SW480 (cell line): ENCODE data around the gene DNAH1.

Experiments used
- DNase-seq: peaks from one replicate; pipeline ENCODE4 v3.0.0-alpha.2; 2016; ENCODE audit warnings: low spot score

DNAH1 gene

GRCh38 chr3:52404391-52404790, 88.3 kb downstream of the DNAH1 start:
- DNase-seq: no peak

GRCh38 chr3:52405066-52405465, 88.9 kb downstream of the DNAH1 start:
- no peak for DNase-seq

GRCh38 chr3:52405601-52406110, 89.5 kb downstream of the DNAH1 start:
- DNase-seq: no peak

- no peak for DNase-seq
Measured at GRCh38 chr3:52406231-52406661, 90.1 kb downstream of the DNAH1 start.

GRCh38 chr3:52406791-52407510, 90.8 kb downstream of the DNAH1 start:
- DNase-seq: no peak

- no peak for DNase-seq
Measured at GRCh38 chr3:52407779-52408178, 91.7 kb downstream of the DNAH1 start.

- DNase-seq: no peak
Measured at GRCh38 chr3:52408466-52408865, 92.3 kb downstream of the DNAH1 start.

GRCh38 chr3:52415800-52416199, 99.7 kb downstream of the DNAH1 start:
- no peak for DNase-seq

- DNase-seq: no peak
Measured at GRCh38 chr3:52420388-52420787, 104.3 kb downstream of the DNAH1 start.

- no peak for DNase-seq
Measured at GRCh38 chr3:52422669-52423068, 106.5 kb downstream of the DNAH1 start.

- DNase-seq: no peak
Measured at GRCh38 chr3:52423173-52423572, 107.1 kb downstream of the DNAH1 start.

GRCh38 chr3:52428151-52429005, 112.3 kb downstream of the DNAH1 start:
- peak; percentile 67 for DNase-seq

GRCh38 chr3:52429031-52429430, 112.9 kb downstream of the DNAH1 start:
- no peak for DNase-seq

GRCh38 chr3:52429779-52430415, 113.8 kb downstream of the DNAH1 start:
- no peak for DNase-seq

GRCh38 chr3:52430416-52430810, 114.3 kb downstream of the DNAH1 start:
- no peak for DNase-seq

GRCh38 chr3:52431459-52432223, 115.5 kb downstream of the DNAH1 start:
- no peak for DNase-seq

GRCh38 chr3:52432225-52432624, 116.1 kb downstream of the DNAH1 start:
- DNase-seq: no peak

- DNase-seq: no peak
Measured at GRCh38 chr3:52432691-52433141, 116.6 kb downstream of the DNAH1 start.

- DNase-seq: no peak
Measured at GRCh38 chr3:52433328-52433995, 117.3 kb downstream of the DNAH1 start.

- no peak for DNase-seq
Measured at GRCh38 chr3:52433996-52434479, 117.9 kb downstream of the DNAH1 start.

GRCh38 chr3:52434491-52435115, 118.5 kb downstream of the DNAH1 start:
- DNase-seq: no peak
